T-helper 2 cell (primary cell): Measurements from ENCODE around the gene OCEL1.
A peak's percentile ranks its signal among the peaks of the same experiment; 100 is the strongest.

Experiments
- DNase-seq, 5 experiments: peaks; one replicate each; pipeline versions ENCODE4 v3.0.0 to v3.0.0-alpha.2; 2012 to 2022

The OCEL1 gene

DNA sequence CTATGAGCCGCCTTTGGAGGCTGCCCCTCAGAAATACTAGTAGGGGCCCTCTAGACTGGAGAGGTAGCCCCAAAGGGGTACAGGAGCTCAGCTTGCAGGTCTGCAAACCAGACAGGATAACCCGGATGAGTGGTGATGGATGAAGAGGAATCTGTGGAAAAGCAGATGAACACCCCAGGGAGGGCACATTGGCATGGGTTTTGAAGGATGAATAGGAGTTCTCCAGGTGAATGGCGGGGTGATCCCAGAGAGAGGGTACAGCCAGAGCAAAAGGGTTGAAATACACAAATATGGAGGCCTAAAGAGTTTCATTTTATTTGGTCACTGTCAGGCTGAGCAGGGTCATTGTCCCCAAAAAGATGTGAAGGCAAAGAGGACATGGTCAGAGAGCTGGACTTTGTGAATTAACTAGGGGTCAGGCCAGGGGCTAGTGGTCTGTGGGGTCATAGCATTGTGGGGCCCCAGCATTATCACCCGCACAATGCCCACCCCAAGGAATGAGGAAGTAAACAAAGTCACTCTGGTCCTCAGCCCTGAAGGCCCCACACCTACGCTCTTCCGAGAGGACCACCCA is 14.9 kb downstream of the OCEL1 start:
- no peak for DNase-seq

DNA sequence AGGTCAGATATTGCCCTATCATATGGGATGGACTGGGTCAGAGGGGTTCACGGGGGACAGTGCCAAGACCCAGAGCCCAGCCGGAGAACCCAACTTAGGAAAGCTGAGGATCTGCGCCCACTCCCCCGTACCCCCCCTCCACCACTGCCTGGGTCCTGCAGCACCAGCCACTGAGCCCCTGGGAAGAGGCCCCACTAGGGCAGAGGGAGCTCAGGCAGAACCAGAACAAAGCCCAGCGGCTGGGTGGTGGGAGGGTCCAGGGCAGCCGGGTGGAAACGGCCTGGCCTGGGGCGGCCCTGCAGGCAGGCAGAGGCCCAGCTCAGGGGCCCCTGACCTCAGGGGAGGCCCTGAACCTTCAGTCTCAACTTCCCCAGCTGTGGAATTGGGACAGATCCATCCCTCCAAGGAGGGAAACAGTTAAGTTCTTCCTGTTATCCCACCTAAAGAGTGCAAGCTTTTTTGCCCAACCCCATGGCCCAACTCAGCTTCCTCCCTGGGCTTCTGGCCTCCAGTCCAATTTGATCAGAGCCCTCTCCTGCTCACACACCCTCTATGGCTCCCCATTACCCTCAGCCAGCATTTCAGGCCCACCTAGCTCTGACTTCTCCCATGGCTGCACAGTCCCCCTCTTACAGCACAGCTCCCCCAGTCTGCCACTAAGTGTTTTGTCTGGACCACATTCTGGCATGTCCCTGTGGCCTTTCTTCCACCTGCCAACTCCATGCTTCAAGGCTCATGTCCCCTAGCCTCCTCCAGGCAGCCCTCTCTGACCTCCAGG is 16.6 kb downstream of the OCEL1 start:
- no peak for DNase-seq

GRCh38 chr19:17243211-17243829 is 17.3 kb downstream of the OCEL1 start:
- no peak for DNase-seq

DNA sequence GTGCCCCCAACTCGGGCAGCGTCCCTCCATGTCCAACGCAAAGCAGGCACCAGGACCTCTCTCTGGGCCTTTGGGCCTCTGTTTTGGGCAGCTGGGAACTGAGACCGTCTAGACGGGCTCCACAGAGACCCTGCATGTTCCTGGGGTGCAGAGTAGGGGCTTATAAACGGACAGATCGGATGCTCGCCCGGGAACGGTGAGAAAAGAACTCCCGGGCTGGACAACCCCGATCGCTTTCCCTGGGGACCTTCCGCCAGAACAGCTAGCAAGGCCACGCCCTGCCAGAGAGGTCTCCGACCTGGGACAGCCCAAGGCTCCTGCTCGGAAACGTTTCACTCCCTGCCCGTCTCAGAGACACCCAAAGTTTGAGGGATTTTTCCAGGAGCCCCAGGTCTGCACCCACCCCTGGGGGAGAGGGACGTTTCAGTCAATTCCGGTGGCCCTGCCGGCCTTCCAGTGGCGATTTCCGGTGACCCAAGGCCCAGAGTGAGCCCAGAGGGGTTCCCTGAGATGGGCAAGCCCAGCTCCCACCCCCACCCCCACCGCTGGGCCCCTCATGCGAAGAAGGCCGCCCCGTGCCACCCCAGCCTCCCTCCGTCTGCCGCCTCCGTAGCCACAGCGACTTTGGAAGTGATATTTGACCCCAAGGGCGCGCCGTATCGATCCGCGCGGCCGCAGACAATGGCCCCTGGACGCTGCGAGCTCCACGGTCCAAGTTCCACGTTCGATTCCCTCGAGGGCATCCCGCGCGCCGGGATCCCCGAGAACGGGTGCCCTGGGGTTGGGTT is 18.0 kb downstream of the OCEL1 start:
- DNase-seq, result no peak

- no peak for DNase-seq
Observed at GRCh38 chr19:17244618-17245534, 18.9 kb downstream of the OCEL1 start.

GRCh38 chr19:17245535-17245984 is 19.5 kb downstream of the OCEL1 start, which contains the start of gene NR2F6:
Gene NR2F6, minus strand, starts transcription at chr19:17245919. Its CDS starts 699 bp downstream, at chr19:17245220.
- no peak for DNase-seq

GRCh38 chr19:17246681-17247425 is 20.8 kb downstream of the OCEL1 start:
- DNase-seq, result no peak

- DNase-seq, result no peak
Observed at GRCh38 chr19:17248011-17248776, 22.2 kb downstream of the OCEL1 start.

DNA sequence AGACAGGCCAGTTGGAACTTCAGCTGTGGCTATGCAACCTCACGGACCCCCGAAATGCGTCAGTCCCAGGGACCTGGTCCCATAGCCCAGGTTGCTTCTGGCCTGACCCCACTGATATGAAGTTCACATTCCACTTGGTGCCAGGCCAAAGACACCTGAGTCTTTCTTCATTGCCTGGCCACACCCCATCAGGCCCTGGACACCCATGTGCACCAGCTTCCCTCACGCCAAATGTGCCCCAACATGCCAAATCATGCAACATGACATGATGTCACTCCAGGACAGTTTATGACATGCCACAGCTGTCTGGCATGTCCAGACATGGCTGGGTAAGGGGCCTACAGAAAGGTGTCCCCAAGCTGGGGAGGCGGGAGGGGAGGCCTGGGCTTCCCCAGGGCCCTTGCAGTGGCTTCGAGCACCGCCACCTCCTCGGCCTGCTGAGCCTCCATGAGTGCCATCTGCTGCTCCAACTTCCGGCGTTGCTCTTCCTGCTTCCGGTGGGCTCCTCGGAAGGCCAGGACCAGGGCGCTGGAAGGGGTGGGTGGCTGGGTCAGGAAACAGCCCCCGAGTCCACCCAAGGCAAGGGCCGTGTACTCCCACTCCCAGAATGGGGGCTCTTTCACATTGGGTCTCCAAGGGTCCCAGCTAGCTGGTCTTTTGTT is 24.0 kb downstream of the OCEL1 start:
- DNase-seq, result no peak

GRCh38 chr19:17254636-17255035 is 28.6 kb downstream of the OCEL1 start:
- no peak for DNase-seq

DNA sequence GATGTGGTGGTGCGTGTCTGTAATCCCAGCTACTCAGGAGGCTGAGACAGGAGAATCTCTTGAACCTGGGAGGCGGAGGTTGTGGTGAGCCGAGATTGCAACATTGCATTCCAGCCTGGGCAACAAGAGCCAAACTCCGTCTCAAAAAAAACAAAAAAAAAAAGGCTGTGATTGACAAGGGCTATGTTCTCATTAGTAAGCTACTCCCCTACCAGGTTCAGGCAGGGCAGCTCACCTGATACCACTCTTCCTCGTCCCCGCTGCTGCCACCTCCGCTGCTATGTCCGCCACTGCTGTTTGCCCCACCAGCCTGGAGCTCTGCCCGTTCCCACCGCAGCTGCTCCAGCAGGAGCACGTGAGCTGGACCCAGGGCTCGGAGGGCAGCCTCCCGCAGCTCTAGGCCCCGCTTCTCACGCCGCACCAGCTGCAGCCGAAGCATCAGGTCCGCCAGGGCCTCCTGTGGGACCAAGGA is 29.2 kb downstream of the OCEL1 start:
- no peak for DNase-seq

DNA sequence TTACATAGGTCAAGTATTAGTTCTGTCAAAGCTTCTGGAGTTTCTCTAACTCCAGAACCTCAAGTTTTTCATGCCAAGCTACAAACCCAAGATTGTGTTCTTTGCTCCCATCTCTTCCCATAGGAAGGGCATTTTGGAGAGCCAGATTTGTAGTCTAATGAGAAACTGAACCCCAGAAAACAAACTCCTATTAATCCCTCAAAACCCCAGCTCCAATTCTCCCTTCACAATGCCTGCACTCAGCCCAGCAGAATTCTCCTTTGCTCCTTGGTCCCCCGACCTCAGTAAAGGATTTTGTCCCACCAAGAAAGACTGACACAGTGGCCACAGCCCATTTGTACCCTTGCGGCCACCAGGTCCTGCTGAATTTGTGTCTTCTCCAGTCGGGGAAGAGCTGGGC is 30.1 kb downstream of the OCEL1 start:
- DNase-seq, result no peak

- no peak for DNase-seq
Observed at GRCh38 chr19:17259118-17259780, 33.2 kb downstream of the OCEL1 start.

GRCh38 chr19:17259934-17260333 is 33.9 kb downstream of the OCEL1 start:
- DNase-seq, result no peak

GRCh38 chr19:17260842-17261325 is 34.9 kb downstream of the OCEL1 start:
- peak; percentile 72 to 90 (median 83) for DNase-seq

- DNase-seq, result no peak
Observed at GRCh38 chr19:17262557-17262956, 36.5 kb downstream of the OCEL1 start.

- no peak for DNase-seq
Observed at GRCh38 chr19:17263712-17264640, 38.0 kb downstream of the OCEL1 start.

DNA sequence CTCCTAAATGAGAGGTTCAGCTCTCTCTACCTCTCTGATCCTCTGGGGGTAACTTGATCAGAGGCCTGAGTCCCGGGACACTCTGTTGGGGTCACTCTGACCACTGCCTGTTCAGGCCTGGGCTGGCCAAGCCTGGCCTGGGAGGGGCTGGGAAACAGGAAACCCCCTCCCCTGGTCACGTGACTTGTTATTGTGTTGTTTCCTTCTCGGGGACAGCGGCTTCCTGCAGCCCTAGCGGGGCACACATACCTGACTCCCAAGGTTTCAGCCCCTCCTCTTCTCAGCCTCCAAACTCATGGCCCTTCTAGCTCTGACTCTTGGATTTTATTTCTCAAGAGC is 38.6 kb downstream of the OCEL1 start, which contains the start of gene USHBP1:
TSS of gene USHBP1 (minus strand) at position 105 of the 339 bp plus-strand sequence. CDS start 446 bp downstream, outside the sequence.
- peak in 1 of 5 experiments; percentile 28 for DNase-seq
